Endothelial cell of umbilical vein (primary cell): ENCODE results near the gene BEAN1. TPM values are rescaled to one million over a fixed set of nuclear protein-coding genes. Genes with fewer than 3 reads are reported as not detected.

Experiments
- BruUV-seq: library from RNA; stranded (reverse); fragments of 400-500 nt; replicated peaks from 2 replicates; lab custom pipeline; 2021; lab: Mats Ljungman, UMichigan
- CTCF ChIA-PET: fragments of 300-600, 350-600 bp; sonication (Branson Sonifier 250); formaldehyde crosslinking; loops from one replicate; lab custom pipeline; 2021; ENCODE audit warnings: antibody characterized with exemption, inconsistent platforms; lab: Charles Lee
- POLR2A ChIA-PET: fragments of 300-600, 350-600 bp; sonication (Branson Sonifier 250); formaldehyde crosslinking; loops from one replicate; lab custom pipeline; 2021; ENCODE audit warnings: antibody characterized with exemption, inconsistent platforms; lab: Charles Lee
- DNase-seq: peaks from one replicate; pipeline ENCODE4 v3.0.0-alpha.2; 2011; ENCODE audit warnings: low read depth, low spot score
- FAIRE-seq: peaks from 2 replicates; lab custom pipeline; 2011; peaks lifted over from hg19 to GRCh38; lab: Jason Lieb, UNC
- H2AFZ ChIP-seq: 2 replicates; pipeline ENCODE4 v1.6.0; 2012; ENCODE audit warnings: low read depth, low read length, control low read depth, inconsistent platforms
- H3K27ac ChIP-seq: 2 replicates; pipeline ENCODE4 v1.5.1; 2011; ENCODE audit warnings: low read depth, mild to moderate bottlenecking, control low read depth, low read length, moderate library complexity; ENCODE audit not compliant: insufficient read depth
- H3K27me3 ChIP-seq, 2 experiments: 2 replicates each; pipeline versions ENCODE4 v1.6.0 to v1.6.1; 2011; ENCODE audit warnings: low read length in 2 of 2, mixed read lengths in 1 of 2; ENCODE audit not compliant: control insufficient read depth in 2 of 2, insufficient read depth in 2 of 2
- H3K36me3 ChIP-seq, 2 experiments: 2 replicates in 1 of 2; 3 replicates in 1 of 2; pipeline ENCODE4 v1.5.1; 2011; ENCODE audit warnings: low read length in 2 of 2, mild to moderate bottlenecking in 1 of 2, moderate library complexity in 1 of 2; ENCODE audit not compliant: control insufficient read depth in 2 of 2, insufficient read depth in 2 of 2; ENCODE audit errors: extremely low read depth in 1 of 2
- H3K4me1 ChIP-seq: 3 replicates; pipeline ENCODE4 v1.5.1; 2011; ENCODE audit warnings: mild to moderate bottlenecking, low read length; ENCODE audit not compliant: control insufficient read depth, insufficient read depth; ENCODE audit errors: extremely low read depth
- H3K4me2 ChIP-seq: 2 replicates; pipeline ENCODE4 v1.6.1; 2011; ENCODE audit warnings: low read length, control low read depth, mixed read lengths; ENCODE audit not compliant: insufficient read depth
- H3K4me3 ChIP-seq, 3 experiments: fragments of 200-600 bp in 1 of 3; sonication (generic), shearing (Covaris generic) in 1 of 3; replicated peaks in 1 of 3; 2 replicates each; pipeline ENCODE4 v1.5.1; 2011 to 2016; ENCODE audit warnings: control low read depth in 3 of 3, low read length in 3 of 3, mild to moderate bottlenecking in 2 of 3, inconsistent platforms in 1 of 3, low read depth in 1 of 3, moderate library complexity in 1 of 3; ENCODE audit not compliant: insufficient read depth in 1 of 3
- H3K79me2 ChIP-seq: 2 replicates; pipeline ENCODE4 v1.6.0; 2012; ENCODE audit warnings: low read length, inconsistent platforms; ENCODE audit not compliant: control insufficient read depth, insufficient read depth
- H3K9ac ChIP-seq: replicated peaks from 2 replicates; pipeline ENCODE3; 2011; ENCODE audit warnings: low read length, control low read depth; ENCODE audit not compliant: insufficient read depth; ENCODE audit errors: extremely low read depth
- H3K9me1 ChIP-seq: replicated peaks from 3 replicates; pipeline ENCODE4 v1.6.0; 2011; ENCODE audit warnings: mild to moderate bottlenecking, low read length; ENCODE audit not compliant: control insufficient read depth, insufficient read depth; ENCODE audit errors: extremely low read depth
- H3K9me3 ChIP-seq: replicated peaks from 2 replicates; pipeline ENCODE4 v1.5.1; 2012; ENCODE audit warnings: low read length, inconsistent platforms; ENCODE audit not compliant: control insufficient read depth, insufficient read depth
- H4K20me1 ChIP-seq: replicated peaks from 2 replicates; pipeline ENCODE3; 2011; ENCODE audit warnings: mild to moderate bottlenecking, low read length; ENCODE audit not compliant: control insufficient read depth, insufficient read depth; ENCODE audit errors: extremely low read depth
- EZH2 ChIP-seq: IDR thresholded peaks from 2 replicates; pipeline ENCODE4 v1.6.1; 2012; ENCODE audit warnings: borderline replicate concordance, low read depth, mild to moderate bottlenecking, moderate library complexity, low read length, inconsistent platforms; ENCODE audit not compliant: severe bottlenecking
- FOS ChIP-seq: IDR thresholded peaks from 2 replicates; pipeline ENCODE4 v1.6.1; 2011; ENCODE audit warnings: mild to moderate bottlenecking, low read length, moderate library complexity, borderline replicate concordance; ENCODE audit not compliant: insufficient read depth
- GATA2 ChIP-seq: IDR thresholded peaks from 2 replicates; pipeline ENCODE4 v1.7.0; 2011; ENCODE audit warnings: low read depth, mild to moderate bottlenecking, moderate library complexity, mixed read lengths, low read length; ENCODE audit not compliant: insufficient read length, insufficient read depth
- JUN ChIP-seq: IDR thresholded peaks from 2 replicates; pipeline ENCODE4 v1.6.1; 2011; ENCODE audit warnings: borderline replicate concordance, low read depth; ENCODE audit not compliant: insufficient read length, insufficient read depth
- MYC ChIP-seq: IDR thresholded peaks from one replicate; pipeline ENCODE4 v1.6.1; 2011; ENCODE audit warnings: mild to moderate bottlenecking, low read depth, low read length
- POLR2A ChIP-seq: IDR thresholded peaks from 2 replicates; pipeline ENCODE4 v1.6.1; 2012; ENCODE audit warnings: low read depth, mild to moderate bottlenecking, control low read depth, low read length
- POLR2AphosphoS5 ChIP-seq: IDR thresholded peaks from 2 replicates; pipeline ENCODE4 v1.6.1; 2012; ENCODE audit warnings: low read depth, mild to moderate bottlenecking, control low read depth, low read length, moderate library complexity; ENCODE audit not compliant: insufficient read depth
- dilution Hi-C: fragments of 300-500 bp; cut with MboI; formaldehyde crosslinking; loops from one replicate; pipeline ENCODE4 v1.15.0; 2019; ENCODE audit warnings: low sequenced_read_pairs; ENCODE audit not compliant: extremely low pct_ligation_motif_present
- intact Hi-C: fragments of 100-400 bp; cut with micrococcal nuclease; formaldehyde crosslinking; loops from one replicate; pipeline ENCODE4 v1.10.0; 2022
- polyA plus RNA-seq, 4 experiments: library from polyadenylated mRNA; depleted of rRNA in 3 of 4; stranded (reverse) in 3 of 4; unstranded in 1 of 4; fragments of >200 nt; gene quantifications; 2 replicates each; pipeline versions ENCODE4 v1.2.1 to v1.2.3, GENCODE V29; 2011 to 2012; ENCODE audit warnings: missing spikeins in 1 of 4
- total RNA-seq: library from RNA; stranded (reverse); gene quantifications from 2 replicates; pipeline ENCODE4 v1.2.3, GENCODE V29; 2021
- TF ChIP-seq, protein P1 (sequence below): IDR thresholded peaks from 2 replicates; pipeline ENCODE4 v1.6.1; 2011; ENCODE audit not compliant: insufficient read depth, insufficient read length
- TF ChIP-seq, protein P2 (sequence below), 2 donors: IDR thresholded peaks; 1 replicate in 1 of 2; 2 replicates in 1 of 2; pipeline ENCODE4 v1.5.1; 2011; ENCODE audit warnings: low read length in 2 of 2, mild to moderate bottlenecking in 2 of 2, moderate library complexity in 2 of 2, control low read depth in 1 of 2, inconsistent platforms in 1 of 2, low read depth in 1 of 2; ENCODE audit not compliant: insufficient read depth in 1 of 2; ENCODE audit errors: extremely low read depth in 1 of 2

The BEAN1 gene
- total and polyA plus RNA-seq, 2 donors (not counting 3 experiments of a cell fraction or from before 2014, with no cell fraction given), result not detected

GRCh38 chr16:66491716-66492064 is 64.6 kb downstream of the BEAN1 start:
- Histone ChIP-seq H3K9ac (no peak overlapping the region), H3K4me2 (no peak overlapping the region), H3K36me3 (no peaks in the 10 kb centered on the region), H3K4me1 (peaks cover 2% of the 10 kb centered on the region), H3K9me3 (no peaks in the 10 kb centered on the region), H3K27me3 (peaks cover 0 to 2% of the 10 kb centered on the region in 2 experiments), H3K9me1 (no peaks in the 10 kb centered on the region), H3K4me3 (no peak overlapping the region), H3K27ac (no peak overlapping the region), H4K20me1 (no peaks in the 10 kb centered on the region), H3K79me2 (no peaks in the 10 kb centered on the region), H2AFZ (no peak overlapping the region)
- no peak for FAIRE-seq
- dilution Hi-C loops, result no loop called here
- no peak for DNase-seq
- intact Hi-C loops, result no loop called here
- ChIA-PET CTCF (interaction anchor here (1.0 to 1.8 kb wide), 3 partner anchors 16 to 99 kb away, joined by 3 to 6 read pairs (median 4); no protein-coding TSS in a partner anchor), POLR2A (no interaction called here)
- TF ChIP-seq GATA2, result no peak
- no peak for TF ChIP-seq POLR2AphosphoS5
- TF ChIP-seq FOS, result no peak
- no peak for TF ChIP-seq JUN
- TF ChIP-seq, protein P1, sequence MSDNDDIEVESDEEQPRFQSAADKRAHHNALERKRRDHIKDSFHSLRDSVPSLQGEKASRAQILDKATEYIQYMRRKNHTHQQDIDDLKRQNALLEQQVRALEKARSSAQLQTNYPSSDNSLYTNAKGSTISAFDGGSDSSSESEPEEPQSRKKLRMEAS, result no peak
- TF ChIP-seq, protein P2, sequence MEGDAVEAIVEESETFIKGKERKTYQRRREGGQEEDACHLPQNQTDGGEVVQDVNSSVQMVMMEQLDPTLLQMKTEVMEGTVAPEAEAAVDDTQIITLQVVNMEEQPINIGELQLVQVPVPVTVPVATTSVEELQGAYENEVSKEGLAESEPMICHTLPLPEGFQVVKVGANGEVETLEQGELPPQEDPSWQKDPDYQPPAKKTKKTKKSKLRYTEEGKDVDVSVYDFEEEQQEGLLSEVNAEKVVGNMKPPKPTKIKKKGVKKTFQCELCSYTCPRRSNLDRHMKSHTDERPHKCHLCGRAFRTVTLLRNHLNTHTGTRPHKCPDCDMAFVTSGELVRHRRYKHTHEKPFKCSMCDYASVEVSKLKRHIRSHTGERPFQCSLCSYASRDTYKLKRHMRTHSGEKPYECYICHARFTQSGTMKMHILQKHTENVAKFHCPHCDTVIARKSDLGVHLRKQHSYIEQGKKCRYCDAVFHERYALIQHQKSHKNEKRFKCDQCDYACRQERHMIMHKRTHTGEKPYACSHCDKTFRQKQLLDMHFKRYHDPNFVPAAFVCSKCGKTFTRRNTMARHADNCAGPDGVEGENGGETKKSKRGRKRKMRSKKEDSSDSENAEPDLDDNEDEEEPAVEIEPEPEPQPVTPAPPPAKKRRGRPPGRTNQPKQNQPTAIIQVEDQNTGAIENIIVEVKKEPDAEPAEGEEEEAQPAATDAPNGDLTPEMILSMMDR (IDR thresholded peaks at IDR 0.05; ENCODE audit: extremely low read depth in 1 of 2, insufficient read depth in 1 of 2, low read depth in 1 of 2, low read length in 2 of 2), result no peak
- no peak for TF ChIP-seq EZH2
- no peak for TF ChIP-seq POLR2A
- no peak for TF ChIP-seq MYC
- no TSS peak for BruUV-seq
